CD14-positive monocyte (primary cell): Measurements from ENCODE around the gene PHC2. TPM values are rescaled to one million over a fixed set of nuclear protein-coding genes. Genes with fewer than 3 reads are reported as not detected.

Experiments used
- DNase-seq, 3 donors: peaks; one replicate each; pipeline ENCODE4 v3.0.0-alpha.2; 2011 to 2022
- H2AFZ ChIP-seq: 2 replicates; pipeline ENCODE4 v1.6.0; 2012; ENCODE audit warnings: mild to moderate bottlenecking, low read depth, low read length, inconsistent platforms; ENCODE audit not compliant: insufficient read depth, poor library complexity, severe bottlenecking
- H3K27ac ChIP-seq, 2 donors: 1 replicate in 1 of 2; 2 replicates in 1 of 2; pipeline ENCODE4 v1.5.1; 2012 to 2013; ENCODE audit warnings: low read length in 2 of 2, control low read depth in 1 of 2, inconsistent platforms in 1 of 2, low read depth in 1 of 2, mild to moderate bottlenecking in 1 of 2
- H3K27me3 ChIP-seq, 2 donors: one replicate each; pipeline versions ENCODE4 v1.6.0 to v1.6.1; 2011 to 2013; ENCODE audit warnings: low read length in 2 of 2; ENCODE audit not compliant: control insufficient read depth in 2 of 2, insufficient read depth in 2 of 2
- H3K36me3 ChIP-seq, 2 donors: replicated peaks in 1 of 2; 1 replicate in 1 of 2; 2 replicates in 1 of 2; pipeline versions ENCODE4 v1.5.1 to v1.6.1; 2012 to 2013; ENCODE audit warnings: low read length in 2 of 2, control low read depth in 1 of 2, inconsistent platforms in 1 of 2, mild to moderate bottlenecking in 1 of 2; ENCODE audit not compliant: insufficient read depth in 2 of 2, control insufficient read depth in 1 of 2
- H3K4me1 ChIP-seq, 2 donors: 1 replicate in 1 of 2; 2 replicates in 1 of 2; pipeline versions ENCODE4 v1.5.1 to v1.6.1; 2012 to 2013; ENCODE audit warnings: low read length in 2 of 2, control low read depth in 1 of 2, inconsistent platforms in 1 of 2, mild to moderate bottlenecking in 1 of 2, moderate library complexity in 1 of 2; ENCODE audit not compliant: insufficient read depth in 2 of 2, control insufficient read depth in 1 of 2
- H3K4me2 ChIP-seq: replicated peaks from 2 replicates; pipeline ENCODE3; 2012; ENCODE audit warnings: low read length, moderate library complexity, mild to moderate bottlenecking; ENCODE audit not compliant: poor library complexity, severe bottlenecking; ENCODE audit errors: extremely low read depth
- H3K4me3 ChIP-seq, 3 experiments: fragments of 200-600 bp in 1 of 3; sonication (generic) in 1 of 3; replicated peaks in 1 of 3; 1 replicate in 2 of 3; 2 replicates in 1 of 3; pipeline ENCODE4 v1.5.1; 2011 to 2013; ENCODE audit warnings: low read length in 3 of 3, mild to moderate bottlenecking in 3 of 3, control low read depth in 2 of 3, low read depth in 2 of 3, inconsistent platforms in 1 of 3, moderate library complexity in 1 of 3
- H3K79me2 ChIP-seq: 2 replicates; pipeline ENCODE4 v1.6.0; 2012; ENCODE audit warnings: mild to moderate bottlenecking, control low read depth, inconsistent platforms, low read length, moderate library complexity; ENCODE audit not compliant: insufficient read depth
- H3K9ac ChIP-seq: 2 replicates; pipeline ENCODE4 v1.6.0; 2017; ENCODE audit warnings: low read length, mild to moderate bottlenecking; ENCODE audit not compliant: insufficient read depth, poor library complexity, severe bottlenecking
- H3K9me3 ChIP-seq, 2 donors: replicated peaks in 1 of 2; 1 replicate in 1 of 2; 2 replicates in 1 of 2; pipeline versions ENCODE4 v1.5.1 to v1.6.1; 2012 to 2013; ENCODE audit warnings: low read length in 2 of 2, control low read depth in 1 of 2; ENCODE audit not compliant: control insufficient read depth in 1 of 2, insufficient read depth in 1 of 2
- H4K20me1 ChIP-seq: 2 replicates; pipeline ENCODE4 v1.6.0; 2012; ENCODE audit warnings: mild to moderate bottlenecking, low read length, control low read depth, moderate library complexity; ENCODE audit not compliant: insufficient read depth
- H3K27ac Mint-ChIP-seq, 7 donors: one replicate each; pipeline ENCODE4 v1.8.0; 2020; ENCODE audit warnings: mild to moderate bottlenecking in 7 of 7, mixed read lengths in 7 of 7, moderate library complexity in 6 of 7, inconsistent platforms in 2 of 7
- H3K27me3 Mint-ChIP-seq, 3 donors: one replicate each; pipeline ENCODE4 v1.8.0; 2021 to 2022; ENCODE audit warnings: low read depth in 3 of 3, mild to moderate bottlenecking in 3 of 3, mixed read lengths in 3 of 3, moderate library complexity in 3 of 3, inconsistent platforms in 1 of 3
- H3K36me3 Mint-ChIP-seq, 2 donors: one replicate each; pipeline ENCODE4 v1.8.0; 2020; ENCODE audit warnings: mixed read lengths in 2 of 2, inconsistent platforms in 1 of 2, mild to moderate bottlenecking in 1 of 2
- H3K4me1 Mint-ChIP-seq: one replicate; pipeline ENCODE4 v1.8.0; 2020; ENCODE audit warnings: mild to moderate bottlenecking, mixed read lengths
- H3K4me3 Mint-ChIP-seq, 2 donors: one replicate each; pipeline ENCODE4 v1.8.0; 2020; ENCODE audit warnings: mild to moderate bottlenecking in 2 of 2, mixed read lengths in 2 of 2, moderate library complexity in 1 of 2
- H3K9me3 Mint-ChIP-seq, 7 donors: one replicate each; pipeline ENCODE4 v1.8.0; 2020 to 2022; ENCODE audit warnings: mixed read lengths in 7 of 7, mild to moderate bottlenecking in 6 of 7, moderate library complexity in 6 of 7, inconsistent platforms in 2 of 7
- WGBS: methylation state at CpG from one replicate; pipeline ENCODE4 v1.1.5; 2013; ENCODE audit warnings: missing lambda C conversion rate; ENCODE audit not compliant: insufficient coverage; 5-methylcytosine and 5-hydroxymethylcytosine counted together
- intact Hi-C, 2 donors: fragments of 100-400 bp; cut with micrococcal nuclease; formaldehyde crosslinking; loops; one replicate each; pipeline versions ENCODE4 v1.15.0 to v1.15.1; 2023
- polyA plus RNA-seq, 3 donors: library from polyadenylated mRNA; depleted of rRNA in 1 of 3; unstranded in 2 of 3; stranded (reverse) in 1 of 3; fragments of 300-500 nt in 2 of 3; fragments of >200 nt in 1 of 3; fragmentation: Illumina TruSeq in 2 of 3; gene quantifications; 1 replicate in 2 of 3; 2 replicates in 1 of 3; pipeline ENCODE4 v1.2.3, GENCODE V29; 2012 to 2021
- TF ChIP-seq, protein P1 (sequence below): fragments of 200-600 bp; IDR thresholded peaks from one replicate; pipeline ENCODE4 v1.8.0; 2022; ENCODE audit warnings: antibody characterized with exemption, mild to moderate bottlenecking

Gene PHC2
- polyA plus RNA-seq, 3 donors: 18.9 to 85.3 (median 53.1) TPM

- peaks cover 25% of the 10 kb centered on the region for H3K4me1 Mint-ChIP-seq
- no CpG with 5 or more reads among the region's 1 CpG for WGBS
- no peaks in the 10 kb centered on the region for H3K36me3 Mint-ChIP-seq
- intact Hi-C loops: no loop called here
- Histone ChIP-seq H3K27ac (no peak overlapping the region), H3K4me2 (no peak overlapping the region), H2AFZ (no peak overlapping the region), H3K9me3 (no peaks in the 10 kb centered on the region), H3K9ac (no peak overlapping the region), H3K36me3 (no peaks in the 10 kb centered on the region), H4K20me1 (no peaks in the 10 kb centered on the region), H3K79me2 (no peaks in the 10 kb centered on the region), H3K27me3 (no peaks in the 10 kb centered on the region), H3K4me1 (peaks cover 11 to 13% of the 10 kb centered on the region in 2 donors), H3K4me3 (no peak overlapping the region)
- TF ChIP-seq, protein P1, sequence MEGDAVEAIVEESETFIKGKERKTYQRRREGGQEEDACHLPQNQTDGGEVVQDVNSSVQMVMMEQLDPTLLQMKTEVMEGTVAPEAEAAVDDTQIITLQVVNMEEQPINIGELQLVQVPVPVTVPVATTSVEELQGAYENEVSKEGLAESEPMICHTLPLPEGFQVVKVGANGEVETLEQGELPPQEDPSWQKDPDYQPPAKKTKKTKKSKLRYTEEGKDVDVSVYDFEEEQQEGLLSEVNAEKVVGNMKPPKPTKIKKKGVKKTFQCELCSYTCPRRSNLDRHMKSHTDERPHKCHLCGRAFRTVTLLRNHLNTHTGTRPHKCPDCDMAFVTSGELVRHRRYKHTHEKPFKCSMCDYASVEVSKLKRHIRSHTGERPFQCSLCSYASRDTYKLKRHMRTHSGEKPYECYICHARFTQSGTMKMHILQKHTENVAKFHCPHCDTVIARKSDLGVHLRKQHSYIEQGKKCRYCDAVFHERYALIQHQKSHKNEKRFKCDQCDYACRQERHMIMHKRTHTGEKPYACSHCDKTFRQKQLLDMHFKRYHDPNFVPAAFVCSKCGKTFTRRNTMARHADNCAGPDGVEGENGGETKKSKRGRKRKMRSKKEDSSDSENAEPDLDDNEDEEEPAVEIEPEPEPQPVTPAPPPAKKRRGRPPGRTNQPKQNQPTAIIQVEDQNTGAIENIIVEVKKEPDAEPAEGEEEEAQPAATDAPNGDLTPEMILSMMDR: no peak
- no peaks in the 10 kb centered on the region for H3K9me3 Mint-ChIP-seq
- no peak overlapping the region for H3K4me3 Mint-ChIP-seq
- peaks cover 1 to 7% (median 4%) of the 10 kb centered on the region in 3 donors for H3K27me3 Mint-ChIP-seq
- DNase-seq: no peak
- H3K27ac Mint-ChIP-seq: no peak overlapping the region
Measured at GRCh38 chr1:33442141-33442540, 11.2 kb upstream of the PHC2 start.

- Histone ChIP-seq H3K9ac (no peak overlapping the region), H3K79me2 (no peaks in the 10 kb centered on the region), H3K9me3 (no peaks in the 10 kb centered on the region), H3K27ac (no peak overlapping the region), H3K4me1 (peaks cover 11 to 13% of the 10 kb centered on the region in 2 donors), H3K27me3 (no peaks in the 10 kb centered on the region), H4K20me1 (no peaks in the 10 kb centered on the region), H3K4me3 (no peak overlapping the region), H3K4me2 (no peak overlapping the region), H2AFZ (no peak overlapping the region), H3K36me3 (no peaks in the 10 kb centered on the region)
- no peaks in the 10 kb centered on the region for H3K36me3 Mint-ChIP-seq
- peaks cover 1 to 7% (median 4%) of the 10 kb centered on the region in 3 donors for H3K27me3 Mint-ChIP-seq
- 54% methylated on average over 4 of the region's 6 CpGs for WGBS
- TF ChIP-seq, protein P1: no peak
- intact Hi-C loops: no loop called here
- peaks cover 23% of the 10 kb centered on the region for H3K4me1 Mint-ChIP-seq
- no peak for DNase-seq
- H3K4me3 Mint-ChIP-seq: peak overlapping the region in 1 of 2 donors; percentile 59
- H3K27ac Mint-ChIP-seq: peak overlapping the region in 4 of 7 donors; percentile 4 to 56 (median 20)
- H3K9me3 Mint-ChIP-seq: no peaks in the 10 kb centered on the region
Measured at GRCh38 chr1:33441088-33441745, 10.3 kb upstream of the PHC2 start.
